Activated CD8-positive, alpha-beta T cell treated with anti-CD3 and anti-CD28 coated beads, Interleukin-2, amount 10 ng/mL, durations not matched to agents 7 days and 5 days (primary cell): Measurements from ENCODE around the gene SNX17. TPM values are rescaled to one million over a fixed set of nuclear protein-coding genes. Genes with fewer than 3 reads are reported as not detected.

Source experiments
- ATAC-seq: fragments of 150-1000 bp; cut with Tn5 transposase; one replicate; pipeline ENCODE4 v1.10.0; 2021; ENCODE audit warnings: moderate library complexity
- CTCF ChIA-PET: fragments of 350-600 bp; sonication (Branson Sonifier 250); formaldehyde crosslinking; loops from one replicate; lab custom pipeline; 2021; ENCODE audit warnings: antibody characterized with exemption; lab: Charles Lee
- POLR2A ChIA-PET: fragments of 350-600 bp; sonication (Branson Sonifier 250); formaldehyde crosslinking; loops from one replicate; lab custom pipeline; 2021; ENCODE audit warnings: antibody characterized with exemption; lab: Charles Lee
- DNase-seq: peaks from one replicate; pipeline ENCODE4 v3.0.0-alpha.2; 2020
- H3K27ac Mint-ChIP-seq: one replicate; pipeline ENCODE4 v1.8.0; 2021; ENCODE audit warnings: mild to moderate bottlenecking, mixed read lengths
- H3K27me3 Mint-ChIP-seq: one replicate; pipeline ENCODE4 v1.8.0; 2021; ENCODE audit warnings: low read depth, mixed read lengths
- H3K36me3 Mint-ChIP-seq: one replicate; pipeline ENCODE4 v1.8.0; 2021; ENCODE audit warnings: low read depth, mixed read lengths
- H3K4me1 Mint-ChIP-seq: one replicate; pipeline ENCODE4 v1.8.0; 2021; ENCODE audit warnings: low read depth, mixed read lengths
- H3K4me3 Mint-ChIP-seq: one replicate; pipeline ENCODE4 v1.8.0; 2021; ENCODE audit warnings: mild to moderate bottlenecking, mixed read lengths
- H3K9me3 Mint-ChIP-seq: one replicate; pipeline ENCODE4 v1.8.0; 2022; ENCODE audit warnings: mixed read lengths; ENCODE audit not compliant: insufficient read depth
- total RNA-seq, 2 experiments: library from RNA; stranded (reverse); gene quantifications; one replicate each; pipeline ENCODE4 v1.2.3, GENCODE V29; 2021

Gene SNX17
- total RNA-seq, 2 experiments from 2014 or later, result 119 to 120 TPM

- Mint-ChIP-seq H3K27me3 (no peaks in the 10 kb centered on the region), H3K36me3 (peaks cover 62% of the 10 kb centered on the region), H3K4me1 (peaks cover 49% of the 10 kb centered on the region), H3K27ac (peak overlapping the region; percentile 95), H3K4me3 (peak overlapping the region; percentile 98), H3K9me3 (no peaks in the 10 kb centered on the region)
- no peak for ATAC-seq
- POLR2A ChIA-PET, result interaction anchor here (0.9 to 3.7 kb wide), 9 partner anchors 9 to 892 kb away, joined by 3 to 57 read pairs (median 4); partner anchors contain the start of genes GTF3C2, MPV17, PPM1G and ZNF513
- CTCF ChIA-PET, result interaction anchor here (0.7 to 3.2 kb wide), 17 partner anchors 10 to 314 kb away, joined by 3 to 16 read pairs (median 5); partner anchors contain the start of genes GTF3C2 and MPV17
- DNase-seq, result no peak
Measured at GRCh38 chr2:27369471-27370025, 868 bp upstream of the SNX17 start.

GRCh38 chr2:27370816-27371620 is 602 bp downstream of the SNX17 start:
- H3K4me1 Mint-ChIP-seq, result peaks cover 49% of the 10 kb centered on the region
- ChIA-PET POLR2A (interaction anchor here (0.8 to 3.7 kb wide), 9 partner anchors 8 to 286 kb away, joined by 3 to 57 read pairs (median 5); partner anchors contain the start of genes ATRAID, GTF3C2, MPV17 and NRBP1), CTCF (interaction anchor here (1.0 to 3.2 kb wide), 8 partner anchors 9 to 313 kb away, joined by 3 to 13 read pairs (median 8); partner anchors contain the start of genes GTF3C2, MPV17 and ZNF513)
- peak overlapping the region; percentile 98 for H3K4me3 Mint-ChIP-seq
- DNase-seq (peak; percentile 47), ATAC-seq (no peak)
- no peaks in the 10 kb centered on the region for H3K27me3 Mint-ChIP-seq
- peaks cover 70% of the 10 kb centered on the region for H3K36me3 Mint-ChIP-seq
- peak overlapping the region; percentile 93 for H3K27ac Mint-ChIP-seq
- no peaks in the 10 kb centered on the region for H3K9me3 Mint-ChIP-seq

GRCh38 chr2:27372937-27373336 is 2.5 kb downstream of the SNX17 start:
- Mint-ChIP-seq H3K9me3 (no peaks in the 10 kb centered on the region), H3K27ac (peak overlapping the region; percentile 78), H3K4me3 (peak overlapping the region; percentile 98), H3K4me1 (peaks cover 45% of the 10 kb centered on the region), H3K27me3 (no peaks in the 10 kb centered on the region), H3K36me3 (peaks cover 74% of the 10 kb centered on the region)
- DNase-seq, result peak; percentile 64
- CTCF ChIA-PET, result interaction anchor here (2.2 kb wide), 1 partner anchor 70 kb away, joined by 9 read pairs; no protein-coding TSS in a partner anchor
- ATAC-seq, result no peak
- POLR2A ChIA-PET, result interaction anchor here (2.0 kb wide), 1 partner anchor 57 kb away, joined by 7 read pairs; no protein-coding TSS in a partner anchor

- ChIA-PET CTCF (no interaction called here), POLR2A (no interaction called here)
- Mint-ChIP-seq H3K4me3 (no peak overlapping the region), H3K9me3 (no peaks in the 10 kb centered on the region), H3K36me3 (peaks cover 73% of the 10 kb centered on the region), H3K27ac (peak overlapping the region; percentile 78), H3K27me3 (no peaks in the 10 kb centered on the region), H3K4me1 (peaks cover 41% of the 10 kb centered on the region)
- no peak for DNase-seq
- ATAC-seq, result no peak
Measured at GRCh38 chr2:27373567-27373966, 3.2 kb downstream of the SNX17 start.

- Mint-ChIP-seq H3K4me3 (no peak overlapping the region), H3K27ac (peak overlapping the region; percentile 61), H3K4me1 (peaks cover 45% of the 10 kb centered on the region), H3K27me3 (no peaks in the 10 kb centered on the region), H3K36me3 (peaks cover 80% of the 10 kb centered on the region), H3K9me3 (no peaks in the 10 kb centered on the region)
- ChIA-PET POLR2A (interaction anchor here (1.0 kb wide), 1 partner anchor 34 kb away, joined by 3 read pairs; the partner anchor contains the start of gene PPM1G), CTCF (no interaction called here)
- no peak for ATAC-seq
- no peak for DNase-seq
Measured at GRCh38 chr2:27375513-27376099, 5.2 kb downstream of the SNX17 start.

- POLR2A ChIA-PET, result interaction anchor here (1.0 kb wide), 1 partner anchor 33 kb away, joined by 3 read pairs; the partner anchor contains the start of gene PPM1G
- Mint-ChIP-seq H3K27me3 (no peaks in the 10 kb centered on the region), H3K36me3 (peaks cover 83% of the 10 kb centered on the region), H3K4me3 (no peak overlapping the region), H3K9me3 (no peaks in the 10 kb centered on the region), H3K27ac (peak overlapping the region; percentile 61), H3K4me1 (peaks cover 50% of the 10 kb centered on the region)
- DNase-seq (no peak), ATAC-seq (no peak)
- CTCF ChIA-PET, result no interaction called here
Measured at GRCh38 chr2:27376151-27376865, 5.9 kb downstream of the SNX17 start.

GRCh38 chr2:27376866-27377617 is 6.6 kb downstream of the SNX17 start:
- CTCF ChIA-PET, result no interaction called here
- no peak overlapping the region for H3K4me3 Mint-ChIP-seq
- H3K4me1 Mint-ChIP-seq, result peaks cover 50% of the 10 kb centered on the region

GRCh38 chr2:27377618-27378095 is 7.2 kb downstream of the SNX17 start:
- ATAC-seq, result no peak
- Mint-ChIP-seq H3K36me3 (peaks cover 85% of the 10 kb centered on the region), H3K27ac (no peak overlapping the region), H3K4me1 (peaks cover 45% of the 10 kb centered on the region), H3K9me3 (no peaks in the 10 kb centered on the region), H3K27me3 (no peaks in the 10 kb centered on the region), H3K4me3 (no peak overlapping the region)
- POLR2A ChIA-PET, result no interaction called here
- CTCF ChIA-PET, result interaction anchor here (0.8 kb wide), 1 partner anchor 81 kb away, joined by 3 read pairs; no protein-coding TSS in a partner anchor
- DNase-seq, result no peak

More at GRCh38 chr2:27376866-27377617, 6.6 kb downstream of the SNX17 start:
- ATAC-seq (no peak), DNase-seq (no peak)
- Mint-ChIP-seq H3K9me3 (no peaks in the 10 kb centered on the region), H3K27ac (no peak overlapping the region), H3K27me3 (no peaks in the 10 kb centered on the region), H3K36me3 (peaks cover 86% of the 10 kb centered on the region)
- POLR2A ChIA-PET, result no interaction called here

GRCh38 chr2:27378096-27378808 is 7.8 kb downstream of the SNX17 start:
- H3K36me3 Mint-ChIP-seq, result peaks cover 80% of the 10 kb centered on the region
- no peaks in the 10 kb centered on the region for H3K27me3 Mint-ChIP-seq
- H3K4me1 Mint-ChIP-seq, result peaks cover 39% of the 10 kb centered on the region
- H3K4me3 Mint-ChIP-seq, result peak overlapping the region; percentile 25
- ATAC-seq (no peak), DNase-seq (no peak)
- H3K9me3 Mint-ChIP-seq, result no peaks in the 10 kb centered on the region
- POLR2A ChIA-PET, result interaction anchor here (0.7 to 1.8 kb wide), 3 partner anchors 24 to 43 kb away, joined by 3 to 15 read pairs (median 3); partner anchors contain the start of gene PPM1G
- CTCF ChIA-PET, result interaction anchor here (0.8 to 1.8 kb wide), 2 partner anchors 81 to 305 kb away, joined by 3 to 15 read pairs; no protein-coding TSS in a partner anchor
- H3K27ac Mint-ChIP-seq, result no peak overlapping the region
